Right atrium auricular region (tissue), 2 donors: ENCODE data around the gene PPP1R1C. TPM values are rescaled to one million over a fixed set of nuclear protein-coding genes. Genes with fewer than 3 reads are reported as not detected.
A peak's percentile ranks its signal among the peaks of the same experiment; 100 is the strongest.

ENCODE experiments used
- DNase-seq: peaks from one replicate; pipeline ENCODE4 v3.0.0-alpha.2; 2019; ENCODE audit warnings: low spot score
- H3K27ac ChIP-seq, 2 donors: fragments of 200-600 bp; sonication (generic); 1 replicate in 1 of 2; 2 replicates in 1 of 2; pipeline ENCODE4 v1.5.1; 2016 to 2019
- H3K27me3 ChIP-seq, 2 donors: fragments of 200-600 bp; sonication (generic); one replicate each; pipeline versions ENCODE4 v1.5.1 to v1.6.0; 2017 to 2019
- H3K36me3 ChIP-seq: fragments of 200-600 bp; sonication (generic); one replicate; pipeline ENCODE4 v1.5.1; 2016
- H3K4me1 ChIP-seq, 2 donors: fragments of 200-600 bp; sonication (generic); one replicate each; pipeline versions ENCODE4 v1.5.1 to v1.6.0; 2017 to 2019
- H3K4me3 ChIP-seq, 2 donors: fragments of 200-600 bp; sonication (generic); 1 replicate in 1 of 2; 2 replicates in 1 of 2; pipeline ENCODE4 v1.5.1; 2017 to 2019; ENCODE audit warnings: mild to moderate bottlenecking in 1 of 2, moderate library complexity in 1 of 2
- H3K9me3 ChIP-seq, 2 donors: fragments of 200-600 bp; sonication (generic); one replicate each; pipeline ENCODE4 v1.5.1; 2019
- total RNA-seq, 2 donors: library from RNA; depleted of rRNA; stranded (reverse); fragments of >200 nt; gene quantifications; one replicate each; pipeline ENCODE4 v1.1.0, GENCODE V29; 2016
- TF ChIP-seq, protein P1 (sequence below), 2 donors: fragments of 200-600 bp; sonication (generic); IDR thresholded peaks; one replicate each; pipeline ENCODE4 v1.5.1; 2019; ENCODE audit warnings: antibody characterized with exemption in 2 of 2

The PPP1R1C gene
- total RNA-seq, 2 donors from 2014 or later, result 5.4 to 14.5 TPM

DNA sequence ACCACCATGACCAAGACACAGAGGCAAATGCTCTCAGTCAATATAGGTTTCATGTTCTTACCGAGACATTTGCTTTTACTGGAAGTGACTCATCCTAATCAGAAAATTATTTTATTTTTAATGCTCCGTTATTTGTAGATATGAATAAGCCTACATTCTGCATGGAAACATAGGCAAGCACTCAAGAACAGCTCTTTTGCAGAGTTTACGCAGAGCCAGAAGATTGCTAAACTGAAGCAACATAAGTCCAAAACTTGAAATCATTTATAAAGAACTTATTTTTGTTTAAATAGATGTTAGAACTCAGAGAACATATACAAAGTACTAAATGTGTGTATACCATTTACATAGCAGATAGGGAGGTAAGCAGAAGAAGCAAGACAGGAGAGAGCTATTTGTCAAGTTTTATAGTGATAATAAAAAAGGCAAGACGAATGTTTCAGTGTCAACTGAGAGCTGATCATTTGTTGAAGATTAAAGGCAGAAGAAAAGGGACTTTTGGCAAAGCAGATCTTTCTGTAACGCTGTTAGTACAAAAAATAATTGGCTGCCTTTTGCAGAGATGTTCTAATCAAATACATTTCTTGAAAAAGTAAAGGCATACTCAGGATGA, 12.4 kb upstream of the PPP1R1C start:
- TF ChIP-seq, protein P1, sequence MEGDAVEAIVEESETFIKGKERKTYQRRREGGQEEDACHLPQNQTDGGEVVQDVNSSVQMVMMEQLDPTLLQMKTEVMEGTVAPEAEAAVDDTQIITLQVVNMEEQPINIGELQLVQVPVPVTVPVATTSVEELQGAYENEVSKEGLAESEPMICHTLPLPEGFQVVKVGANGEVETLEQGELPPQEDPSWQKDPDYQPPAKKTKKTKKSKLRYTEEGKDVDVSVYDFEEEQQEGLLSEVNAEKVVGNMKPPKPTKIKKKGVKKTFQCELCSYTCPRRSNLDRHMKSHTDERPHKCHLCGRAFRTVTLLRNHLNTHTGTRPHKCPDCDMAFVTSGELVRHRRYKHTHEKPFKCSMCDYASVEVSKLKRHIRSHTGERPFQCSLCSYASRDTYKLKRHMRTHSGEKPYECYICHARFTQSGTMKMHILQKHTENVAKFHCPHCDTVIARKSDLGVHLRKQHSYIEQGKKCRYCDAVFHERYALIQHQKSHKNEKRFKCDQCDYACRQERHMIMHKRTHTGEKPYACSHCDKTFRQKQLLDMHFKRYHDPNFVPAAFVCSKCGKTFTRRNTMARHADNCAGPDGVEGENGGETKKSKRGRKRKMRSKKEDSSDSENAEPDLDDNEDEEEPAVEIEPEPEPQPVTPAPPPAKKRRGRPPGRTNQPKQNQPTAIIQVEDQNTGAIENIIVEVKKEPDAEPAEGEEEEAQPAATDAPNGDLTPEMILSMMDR (IDR thresholded peaks at IDR 0.05), result no peak
- H3K27ac ChIP-seq, result no peak overlapping the region
- H3K27me3 ChIP-seq, result no peaks in the 10 kb centered on the region
- no peak for DNase-seq
- H3K4me3 ChIP-seq, result no peak overlapping the region
- H3K9me3 ChIP-seq, result no peaks in the 10 kb centered on the region
- no peaks in the 10 kb centered on the region for H3K4me1 ChIP-seq
- no peaks in the 10 kb centered on the region for H3K36me3 ChIP-seq

- Histone ChIP-seq H3K4me3 (no peak overlapping the region), H3K27ac (no peak overlapping the region), H3K36me3 (no peaks in the 10 kb centered on the region), H3K4me1 (no peaks in the 10 kb centered on the region), H3K27me3 (no peaks in the 10 kb centered on the region), H3K9me3 (no peaks in the 10 kb centered on the region)
- DNase-seq, result no peak
- TF ChIP-seq, protein P1 (IDR thresholded peaks at IDR 0.05), result no peak
Observed at GRCh38 chr2:181977661-181978350, 7.8 kb upstream of the PPP1R1C start.

DNA sequence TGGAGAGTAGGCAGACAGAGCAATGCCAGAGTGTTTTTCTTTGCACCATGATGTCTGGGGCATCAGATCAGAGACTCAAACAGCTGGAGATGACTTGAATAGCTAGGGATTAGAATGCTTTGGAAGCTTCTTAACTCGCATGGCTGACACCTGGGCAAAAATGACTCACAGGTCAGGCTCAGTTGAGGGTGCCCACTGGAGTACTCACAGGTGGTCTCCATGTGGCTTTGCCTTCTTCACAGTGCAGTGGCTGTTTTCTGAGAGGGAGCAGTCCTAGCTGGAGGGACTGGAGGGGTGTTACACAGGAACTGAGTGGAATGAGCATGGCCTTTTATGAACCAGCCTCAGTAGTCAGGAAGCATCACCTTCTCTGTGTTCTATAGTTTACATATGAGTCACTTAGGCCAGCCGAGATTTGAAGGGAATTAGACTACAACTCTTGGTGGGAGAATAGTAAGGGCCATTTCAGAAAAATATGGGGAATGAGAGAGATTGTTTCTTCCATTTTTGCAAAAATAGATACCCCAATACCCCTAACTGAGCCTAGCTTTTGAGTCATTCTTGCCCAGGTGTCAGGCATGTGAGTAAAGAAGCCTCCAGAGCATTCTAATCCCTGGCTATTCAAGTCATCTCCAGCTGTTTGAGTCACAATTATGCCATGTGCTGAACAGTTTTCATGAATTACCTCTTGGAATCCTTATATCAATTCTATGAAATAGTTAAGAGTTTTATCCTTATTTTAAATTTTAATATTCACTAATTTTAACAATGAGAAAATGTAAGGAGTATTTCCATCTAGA, 7.1 kb upstream of the PPP1R1C start:
- no peaks in the 10 kb centered on the region for H3K27me3 ChIP-seq
- no peaks in the 10 kb centered on the region for H3K4me1 ChIP-seq
- no peaks in the 10 kb centered on the region for H3K36me3 ChIP-seq
- TF ChIP-seq, protein P1 (IDR thresholded peaks at IDR 0.05), result no peak
- DNase-seq, result no peak
- no peaks in the 10 kb centered on the region for H3K9me3 ChIP-seq
- no peak overlapping the region for H3K4me3 ChIP-seq
- H3K27ac ChIP-seq, result no peak overlapping the region

DNA sequence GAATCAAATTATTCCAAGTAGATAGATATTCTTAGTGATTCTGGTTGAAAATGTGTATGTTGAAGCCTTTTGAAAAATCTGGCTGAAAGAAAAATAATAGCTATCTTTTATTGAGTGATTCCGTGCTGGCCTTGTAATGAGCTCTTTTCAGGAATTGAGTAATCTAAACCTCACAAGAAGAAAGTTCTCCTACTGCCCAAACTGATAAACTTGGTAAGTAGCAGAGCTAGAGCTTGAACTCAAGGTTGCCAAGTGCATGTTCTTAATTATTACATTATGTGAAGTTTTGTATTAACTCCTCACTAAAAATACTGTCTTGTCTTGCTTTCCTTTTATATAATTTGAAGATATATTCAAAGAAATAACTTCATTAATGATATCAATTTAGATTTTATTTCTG, 1.6 kb upstream of the PPP1R1C start:
- H3K4me1 ChIP-seq, result peaks cover 0 to 14% of the 10 kb centered on the region in 2 donors
- no peak overlapping the region for H3K27ac ChIP-seq
- TF ChIP-seq, protein P1 (IDR thresholded peaks at IDR 0.05), result no peak
- no peak for DNase-seq
- no peak overlapping the region for H3K4me3 ChIP-seq
- H3K27me3 ChIP-seq, result no peaks in the 10 kb centered on the region
- H3K36me3 ChIP-seq, result no peaks in the 10 kb centered on the region
- no peaks in the 10 kb centered on the region for H3K9me3 ChIP-seq

GRCh38 chr2:181984814-181985631, 630 bp upstream of the PPP1R1C start:
- Histone ChIP-seq H3K27ac (peak overlapping the region; percentile 54 to 76), H3K9me3 (no peaks in the 10 kb centered on the region), H3K36me3 (no peaks in the 10 kb centered on the region), H3K4me3 (peak overlapping the region in 1 of 2 donors; percentile 24), H3K27me3 (no peaks in the 10 kb centered on the region), H3K4me1 (peaks cover 0 to 14% of the 10 kb centered on the region in 2 donors)
- TF ChIP-seq, protein P1 (IDR thresholded peaks at IDR 0.05), result no peak
- no peak for DNase-seq
